ENCODE measurements around the gene TRPC4.

- TF ChIP-seq EZH2 (optimal IDR thresholded peaks at IDR 0.05; ENCODE audit: low read depth, low read length) (no peak), CTCF (IDR thresholded peaks at IDR 0.05; ENCODE audit: low read length) (no peak), EZH2phosphoT487 (IDR thresholded peaks at IDR 0.05; ENCODE audit: low read length) (no peak)
Observed at GRCh38 chr13:37598597-37598996, 271.0 kb downstream of the TRPC4 start, which contains the start of gene POSTN.

Measured in MM.1S (cell line).